RWPE2 (cell line): ENCODE results near the gene GDF15.

Experiments
- ATAC-seq: fragments of 200-7000 bp; cut with Tn5 transposase; 3 replicates; pipeline ENCODE4 v1.9.1; 2021; ENCODE audit warnings: low read depth
- DNase-seq: peaks from one replicate; pipeline ENCODE4 v3.0.0-alpha.2; 2020; ENCODE audit warnings: low spot score
- H3K27ac ChIP-seq: fragments of 450-650 bp; 2 replicates; pipeline ENCODE4 v1.5.1; 2017; ENCODE audit warnings: mild to moderate bottlenecking; ENCODE audit not compliant: poor library complexity, severe bottlenecking
- H3K27me3 ChIP-seq: fragments of 250-450 bp; sonication (Bioruptor Pico); 2 replicates; pipeline ENCODE4 v1.5.1; 2021; ENCODE audit warnings: mild to moderate bottlenecking, moderate library complexity; ENCODE audit not compliant: insufficient read depth, poor library complexity, severe bottlenecking
- H3K36me3 ChIP-seq: fragments of 250-450 bp; sonication (Bioruptor Pico); 2 replicates; pipeline ENCODE4 v1.5.1; 2020; ENCODE audit warnings: low read depth, mild to moderate bottlenecking, moderate library complexity
- H3K4me1 ChIP-seq: fragments of 250-450 bp; sonication (Bioruptor Pico); 2 replicates; pipeline ENCODE4 v1.5.1; 2021; ENCODE audit warnings: mild to moderate bottlenecking, moderate library complexity; ENCODE audit not compliant: insufficient read depth, poor library complexity, severe bottlenecking
- H3K4me3 ChIP-seq: fragments of 250-450 bp; sonication (Bioruptor Pico); 2 replicates; pipeline ENCODE4 v1.5.1; 2021; ENCODE audit warnings: mild to moderate bottlenecking, moderate library complexity; ENCODE audit not compliant: severe bottlenecking
- H3K9me3 ChIP-seq: fragments of 250-450 bp; sonication (Bioruptor Pico); 2 replicates; pipeline ENCODE4 v1.5.1; 2021; ENCODE audit warnings: mild to moderate bottlenecking, moderate library complexity; ENCODE audit not compliant: severe bottlenecking
- CTCF ChIP-seq: fragments of 450-650 bp; IDR thresholded peaks from one replicate; pipeline ENCODE4 v1.5.1; 2017; ENCODE audit warnings: mild to moderate bottlenecking, moderate library complexity; ENCODE audit not compliant: poor library complexity, severe bottlenecking

GDF15 gene

GRCh38 chr19:18428173-18428786, 42.3 kb downstream of the GDF15 start:
- Histone ChIP-seq H3K9me3 (no peaks in the 10 kb centered on the region), H3K4me1 (peaks cover 3% of the 10 kb centered on the region), H3K27ac (no peak overlapping the region), H3K36me3 (no peaks in the 10 kb centered on the region), H3K4me3 (no peak overlapping the region), H3K27me3 (no peaks in the 10 kb centered on the region)
- DNase-seq: no peak
- ATAC-seq: no peak
- no peak for TF ChIP-seq CTCF

GRCh38 chr19:18428787-18429674, 43.1 kb downstream of the GDF15 start:
- H3K9me3 ChIP-seq: no peaks in the 10 kb centered on the region
- DNase-seq (no peak), ATAC-seq (peak; percentile 65)
- H3K36me3 ChIP-seq: no peaks in the 10 kb centered on the region
- H3K27me3 ChIP-seq: no peaks in the 10 kb centered on the region
- TF ChIP-seq CTCF: no peak
- H3K4me1 ChIP-seq: peaks cover 3% of the 10 kb centered on the region
- peak overlapping the region; percentile 6 for H3K27ac ChIP-seq
- H3K4me3 ChIP-seq: peak overlapping the region; percentile 7

GRCh38 chr19:18429717-18430416, 43.9 kb downstream of the GDF15 start:
- no peak overlapping the region for H3K4me3 ChIP-seq
- DNase-seq (no peak), ATAC-seq (no peak)
- no peaks in the 10 kb centered on the region for H3K36me3 ChIP-seq
- peaks cover 3% of the 10 kb centered on the region for H3K4me1 ChIP-seq
- no peaks in the 10 kb centered on the region for H3K27me3 ChIP-seq
- H3K9me3 ChIP-seq: no peaks in the 10 kb centered on the region
- no peak for TF ChIP-seq CTCF
- H3K27ac ChIP-seq: peak overlapping the region; percentile 6

GRCh38 chr19:18430417-18431144, 44.6 kb downstream of the GDF15 start:
- Histone ChIP-seq H3K4me1 (peaks cover 3% of the 10 kb centered on the region), H3K9me3 (no peaks in the 10 kb centered on the region), H3K4me3 (no peak overlapping the region), H3K36me3 (no peaks in the 10 kb centered on the region), H3K27me3 (no peaks in the 10 kb centered on the region), H3K27ac (no peak overlapping the region)
- TF ChIP-seq CTCF: no peak
- no peak for DNase-seq
- no peak for ATAC-seq
